ENCODE measurements around the gene LILRB4. TPM values are rescaled to one million over a fixed set of nuclear protein-coding genes. Genes with fewer than 3 reads are reported as not detected.

The LILRB4 gene
- total RNA-seq, 1 experiment from 2014 or later, result not detected

DNA sequence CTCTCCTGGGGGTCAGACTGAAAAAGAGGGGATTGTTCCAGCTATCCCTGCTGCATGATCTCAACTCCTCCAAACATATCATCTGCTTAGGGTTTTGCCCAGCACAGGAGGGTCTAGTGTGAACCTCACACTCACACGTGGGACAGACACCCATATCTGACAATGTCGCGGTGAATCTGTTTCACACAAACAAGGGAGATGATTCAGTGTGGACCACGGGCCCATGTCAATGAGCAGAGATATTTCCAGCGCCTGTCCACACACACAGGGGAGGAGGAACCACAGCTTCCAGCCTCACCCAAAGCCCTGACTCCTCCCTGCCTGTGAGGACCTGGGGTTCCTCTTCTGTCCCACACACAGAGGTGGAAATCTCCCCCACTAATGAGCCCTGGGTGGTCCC, 31.9 kb downstream of the LILRB4 start:
- peaks cover 58% of the 10 kb centered on the region for H3K9me3 ChIP-seq (ENCODE audit: control insufficient read depth, low read depth, low read length)
- H2BK15ac ChIP-seq (ENCODE audit: low read depth, low read length), result no peak overlapping the region
- H3K14ac ChIP-seq (ENCODE audit: insufficient read depth, low read length), result no peak overlapping the region
- no peak overlapping the region for H2AFZ ChIP-seq (ENCODE audit: low read length)
- H3K79me1 ChIP-seq (ENCODE audit: insufficient read depth, low read depth, low read length, poor library complexity, severe bottlenecking), result no peaks in the 10 kb centered on the region
- H3K27ac Mint-ChIP-seq, result no peak overlapping the region
- H3K36me3 Mint-ChIP-seq (ENCODE audit: insufficient read depth in 1 of 3, low read depth in 3 of 3), result peaks cover 4 to 29% (median 20%) of the 10 kb centered on the region in 3 experiments; a peak in 6 of 7 replicates
- H2BK20ac ChIP-seq (ENCODE audit: low read depth, low read length, poor library complexity, severe bottlenecking), result no peak overlapping the region
- H3K9me3 Mint-ChIP-seq, result peaks cover 83 to 87% of the 10 kb centered on the region in 2 experiments
- no peak overlapping the region for H3K56ac ChIP-seq (ENCODE audit: insufficient read length, low read depth, low read length)
- no peaks in the 10 kb centered on the region for H3K79me2 ChIP-seq (ENCODE audit: insufficient read depth, low read length)
- H4K8ac ChIP-seq (replicated peaks; ENCODE audit: insufficient read length, low read depth, low read length), result no peak overlapping the region
- no peaks in the 10 kb centered on the region; the same call in 1 of the 2 replicates for H3K27me3 ChIP-seq (ENCODE audit: insufficient read depth, low read length)
- H3K23me2 ChIP-seq (ENCODE audit: insufficient read length, low read depth, low read length, poor library complexity, severe bottlenecking), result no peaks in the 10 kb centered on the region
- peaks cover 1% of the 10 kb centered on the region; the same call in 1 of the 2 replicates for H3K27me3 Mint-ChIP-seq (ENCODE audit: low read depth)
- H3K27ac ChIP-seq (ENCODE audit: insufficient read length, low read depth, low read length), result no peak overlapping the region
- no peak overlapping the region for H2BK12ac ChIP-seq (ENCODE audit: insufficient read length, low read depth, low read length)
- H2BK120ac ChIP-seq (ENCODE audit: low read depth, low read length, poor library complexity, severe bottlenecking), result no peak overlapping the region
- DNase-seq, result no peak
- H3K4ac ChIP-seq (ENCODE audit: low read depth, low read length), result no peak overlapping the region
- no peak overlapping the region for H4K91ac ChIP-seq (ENCODE audit: insufficient read length, low read depth, low read length)
- no peak overlapping the region for H3T11ph ChIP-seq (ENCODE audit: low read length)
- no CpG with 5 or more reads among the region's 5 CpGs for WGBS (ENCODE audit: extremely low coverage, insufficient read length, low lambda C conversion rate)
- TF ChIP-seq, protein P1, sequence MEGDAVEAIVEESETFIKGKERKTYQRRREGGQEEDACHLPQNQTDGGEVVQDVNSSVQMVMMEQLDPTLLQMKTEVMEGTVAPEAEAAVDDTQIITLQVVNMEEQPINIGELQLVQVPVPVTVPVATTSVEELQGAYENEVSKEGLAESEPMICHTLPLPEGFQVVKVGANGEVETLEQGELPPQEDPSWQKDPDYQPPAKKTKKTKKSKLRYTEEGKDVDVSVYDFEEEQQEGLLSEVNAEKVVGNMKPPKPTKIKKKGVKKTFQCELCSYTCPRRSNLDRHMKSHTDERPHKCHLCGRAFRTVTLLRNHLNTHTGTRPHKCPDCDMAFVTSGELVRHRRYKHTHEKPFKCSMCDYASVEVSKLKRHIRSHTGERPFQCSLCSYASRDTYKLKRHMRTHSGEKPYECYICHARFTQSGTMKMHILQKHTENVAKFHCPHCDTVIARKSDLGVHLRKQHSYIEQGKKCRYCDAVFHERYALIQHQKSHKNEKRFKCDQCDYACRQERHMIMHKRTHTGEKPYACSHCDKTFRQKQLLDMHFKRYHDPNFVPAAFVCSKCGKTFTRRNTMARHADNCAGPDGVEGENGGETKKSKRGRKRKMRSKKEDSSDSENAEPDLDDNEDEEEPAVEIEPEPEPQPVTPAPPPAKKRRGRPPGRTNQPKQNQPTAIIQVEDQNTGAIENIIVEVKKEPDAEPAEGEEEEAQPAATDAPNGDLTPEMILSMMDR (conservative IDR thresholded peaks at IDR 0.05), result no peak
- no peak overlapping the region for H2AK5ac ChIP-seq (ENCODE audit: insufficient read length, low read length)
- H3K23ac ChIP-seq (ENCODE audit: insufficient read length, low read depth, low read length), result no peak overlapping the region
- H3K4me2 ChIP-seq (ENCODE audit: insufficient read depth, insufficient read length, low read length), result no peak overlapping the region
- no peak overlapping the region for H3K4me3 Mint-ChIP-seq
- no peaks in the 10 kb centered on the region for H4K20me1 ChIP-seq (ENCODE audit: control insufficient read depth, insufficient read depth, insufficient read length)
- H4K5ac ChIP-seq (ENCODE audit: insufficient read length, low read depth, low read length), result no peak overlapping the region
- H3K18ac ChIP-seq (ENCODE audit: insufficient read length, low read depth, low read length), result no peak overlapping the region
- H2BK5ac ChIP-seq (ENCODE audit: insufficient read length, low read length), result no peak overlapping the region
- no peaks in the 10 kb centered on the region for H3K4me1 ChIP-seq (ENCODE audit: insufficient read depth, low read length)
- H3K4me1 Mint-ChIP-seq, result no peaks in the 10 kb centered on the region
- H3K9ac ChIP-seq (ENCODE audit: extremely low read depth, insufficient read length, low read length), result no peak overlapping the region

Data from H9 (cell line).